IMR-90 (cell line): Measurements from ENCODE around the gene DYRK3. TPM values are rescaled to one million over a fixed set of nuclear protein-coding genes. Genes with fewer than 3 reads are reported as not detected.

Experiments used
- ATAC-seq: fragments of 200-7000 bp; cut with Tn5 transposase; 2 replicates; pipeline ENCODE4 v1.9.1; 2020; ENCODE audit warnings: low read depth, mild to moderate bottlenecking, moderate library complexity
- BruUV-seq: library from RNA; stranded (reverse); fragments of 400-500 nt; replicated peaks from 2 replicates; lab custom pipeline; 2021; lab: Mats Ljungman, UMichigan
- CTCF ChIA-PET: fragments of 300-600 bp; formaldehyde crosslinking; extraction: SDS; loops from one replicate; lab custom pipeline; 2021; ENCODE audit warnings: antibody characterized with exemption; lab: Yijun Ruan, JAX
- POLR2A ChIA-PET: fragments of 300-600 bp; sonication (Branson Sonifier 250); formaldehyde crosslinking; loops from one replicate; lab custom pipeline; 2022; ENCODE audit warnings: antibody characterized with exemption; ENCODE audit not compliant: unreplicated experiment; lab: Charles Lee
- DNase-seq: peaks from one replicate; pipeline ENCODE4 v3.0.0; 2013
- H2AFZ ChIP-seq: replicated peaks from 2 replicates; pipeline ENCODE3; 2013; ENCODE audit warnings: low read length, mild to moderate bottlenecking; ENCODE audit not compliant: poor library complexity
- H2AK5ac ChIP-seq: 2 replicates; pipeline ENCODE4 v1.6.1; 2013; ENCODE audit warnings: low read depth, low read length, inconsistent platforms
- H2AK9ac ChIP-seq: replicated peaks from 2 replicates; pipeline ENCODE3; 2013; ENCODE audit warnings: mild to moderate bottlenecking, low read depth, low read length, moderate library complexity; ENCODE audit not compliant: poor library complexity
- H2BK120ac ChIP-seq: 2 replicates; pipeline ENCODE4 v1.6.1; 2013; ENCODE audit warnings: low read depth, low read length, inconsistent platforms
- H2BK15ac ChIP-seq: 3 replicates; pipeline ENCODE4 v1.6.1; 2013; ENCODE audit warnings: low read depth, low read length, inconsistent platforms
- H2BK20ac ChIP-seq: 2 replicates; pipeline ENCODE4 v1.6.1; 2013; ENCODE audit warnings: low read depth, mild to moderate bottlenecking, inconsistent platforms, low read length, moderate library complexity
- H2BK5ac ChIP-seq: 2 replicates; pipeline ENCODE4 v1.6.1; 2013; ENCODE audit warnings: mild to moderate bottlenecking, low read depth, low read length, inconsistent platforms; ENCODE audit not compliant: poor library complexity, severe bottlenecking
- H3K14ac ChIP-seq: replicated peaks from 2 replicates; pipeline ENCODE4 v1.6.1; 2013; ENCODE audit warnings: low read depth, low read length, inconsistent platforms
- H3K18ac ChIP-seq: 2 replicates; pipeline ENCODE4 v1.6.1; 2013; ENCODE audit warnings: low read depth, low read length, control low read depth
- H3K23ac ChIP-seq: 2 replicates; pipeline ENCODE4 v1.6.1; 2013; ENCODE audit warnings: low read depth, low read length, inconsistent platforms
- H3K27ac ChIP-seq: 2 replicates; pipeline ENCODE4 v1.5.1; 2013; ENCODE audit warnings: mild to moderate bottlenecking, control low read depth, low read length; ENCODE audit not compliant: insufficient read depth
- H3K27me3 ChIP-seq: 2 replicates; pipeline ENCODE4 v1.6.1; 2013; ENCODE audit warnings: low read length; ENCODE audit not compliant: control insufficient read depth, insufficient read depth
- H3K36me3 ChIP-seq: 2 replicates; pipeline ENCODE4 v1.6.1; 2013; ENCODE audit warnings: low read length, mixed read lengths; ENCODE audit not compliant: control insufficient read depth, insufficient read depth
- H3K4ac ChIP-seq: 2 replicates; pipeline ENCODE4 v1.6.1; 2013; ENCODE audit warnings: low read depth, low read length, inconsistent platforms
- H3K4me1 ChIP-seq: 2 replicates; pipeline ENCODE4 v1.6.1; 2013; ENCODE audit warnings: low read length, mixed read lengths; ENCODE audit not compliant: control insufficient read depth, insufficient read depth
- H3K4me2 ChIP-seq: 2 replicates; pipeline ENCODE4 v1.6.1; 2013; ENCODE audit warnings: low read depth, mild to moderate bottlenecking, control low read depth, low read length, moderate library complexity
- H3K4me3 ChIP-seq: 2 replicates; pipeline ENCODE4 v1.5.1; 2013; ENCODE audit warnings: low read depth, mild to moderate bottlenecking, control low read depth, low read length, moderate library complexity; ENCODE audit not compliant: insufficient read depth
- H3K56ac ChIP-seq: 2 replicates; pipeline ENCODE4 v1.6.1; 2013; ENCODE audit warnings: low read length, inconsistent platforms; ENCODE audit not compliant: insufficient read depth; ENCODE audit errors: extremely low read depth
- H3K79me1 ChIP-seq, 2 experiments: 2 replicates each; pipeline ENCODE4 v1.6.1; 2013; ENCODE audit warnings: low read length in 2 of 2, inconsistent platforms in 1 of 2, low read depth in 1 of 2
- H3K9ac ChIP-seq: 2 replicates; pipeline ENCODE4 v1.6.1; 2013; ENCODE audit warnings: low read depth, low read length, control low read depth
- H3K9me1 ChIP-seq: 2 replicates; pipeline ENCODE4 v1.6.1; 2013; ENCODE audit warnings: low read length, inconsistent platforms; ENCODE audit not compliant: insufficient read depth
- H3K9me3 ChIP-seq: 2 replicates; pipeline ENCODE4 v1.6.1; 2013; ENCODE audit warnings: low read length; ENCODE audit not compliant: control insufficient read depth, insufficient read depth
- H4K20me1 ChIP-seq: 2 replicates; pipeline ENCODE4 v1.6.1; 2013; ENCODE audit warnings: low read length, inconsistent platforms; ENCODE audit not compliant: insufficient read depth
- H4K5ac ChIP-seq: 2 replicates; pipeline ENCODE4 v1.6.1; 2013; ENCODE audit warnings: mild to moderate bottlenecking, low read depth, low read length, control low read depth
- H4K8ac ChIP-seq, 2 experiments: 2 replicates each; pipeline ENCODE4 v1.6.1; 2013; ENCODE audit warnings: low read depth in 2 of 2, low read length in 2 of 2, control low read depth in 1 of 2, inconsistent platforms in 1 of 2
- H4K91ac ChIP-seq: 2 replicates; pipeline ENCODE4 v1.6.1; 2013; ENCODE audit warnings: low read depth, low read length, inconsistent platforms; ENCODE audit not compliant: insufficient read depth
- BHLHE40 ChIP-seq: fragments of 150-350 bp; IDR thresholded peaks from 2 replicates; pipeline ENCODE4 v1.6.1; 2016; ENCODE audit warnings: mild to moderate bottlenecking, low read depth, low read length
- CHD1 ChIP-seq: IDR thresholded peaks from 2 replicates; pipeline ENCODE4 v1.6.1; 2012; ENCODE audit warnings: low read depth, low read length, improper control_type of control experiment
- ELK1 ChIP-seq: fragments of 150-350 bp; IDR thresholded peaks from 2 replicates; pipeline ENCODE4 v1.6.1; 2016; ENCODE audit warnings: low read depth, mild to moderate bottlenecking, low read length, moderate library complexity, borderline replicate concordance
- FOS ChIP-seq: fragments of 150-350 bp; IDR thresholded peaks from 2 replicates; pipeline ENCODE4 v1.6.1; 2016; ENCODE audit warnings: low read depth, low read length
- MAZ ChIP-seq: IDR thresholded peaks from 2 replicates; pipeline ENCODE4 v1.6.1; 2012; ENCODE audit warnings: low read depth, mild to moderate bottlenecking, low read length, improper control_type of control experiment, moderate library complexity, borderline replicate concordance
- MXI1 ChIP-seq: IDR thresholded peaks from 2 replicates; pipeline ENCODE4 v1.6.1; 2012; ENCODE audit warnings: low read depth, mild to moderate bottlenecking, low read length, moderate library complexity, borderline replicate concordance
- POLR2A ChIP-seq: IDR thresholded peaks from 2 replicates; pipeline ENCODE4 v1.6.1; 2012; ENCODE audit warnings: mild to moderate bottlenecking, low read depth, low read length
- RAD21 ChIP-seq: IDR thresholded peaks from 2 replicates; pipeline ENCODE4 v1.6.1; 2012; ENCODE audit warnings: low read length, improper control_type of control experiment
- RCOR1 ChIP-seq: IDR thresholded peaks from 2 replicates; pipeline ENCODE4 v1.6.1; 2012; ENCODE audit warnings: mild to moderate bottlenecking, low read length, improper control_type of control experiment; ENCODE audit not compliant: insufficient replicate concordance
- RFX5 ChIP-seq: IDR thresholded peaks from 2 replicates; pipeline ENCODE4 v1.8.0; 2012; ENCODE audit warnings: low read depth, mild to moderate bottlenecking, low read length, moderate library complexity
- USF2 ChIP-seq: fragments of 150-350 bp; IDR thresholded peaks from 2 replicates; pipeline ENCODE4 v1.6.1; 2017; ENCODE audit warnings: mild to moderate bottlenecking, antibody characterized with exemption, low read length, low read depth
- WGBS, 2 experiments: methylation state at CpG; one replicate each; pipeline versions ENCODE4 v1.1.5 to v1.1.7; 2013; ENCODE audit warnings: missing lambda C conversion rate in 2 of 2; ENCODE audit not compliant: insufficient read length in 1 of 2; ENCODE audit errors: extremely low coverage in 2 of 2; 5-methylcytosine and 5-hydroxymethylcytosine counted together
- dilution Hi-C: fragments of 300-500 bp; cut with HindIII; formaldehyde crosslinking; loops from one replicate; pipeline ENCODE4 v1.14.3; 2018; ENCODE audit warnings: low sequenced_read_pairs; ENCODE audit not compliant: unreplicated experiment
- in situ Hi-C: fragments of 300-500 bp; cut with MboI; formaldehyde crosslinking; loops from 3 replicates; pipeline ENCODE4 v1.14.3; 2019; ENCODE audit warnings: low sequenced_read_pairs, inconsistent platforms, mixed read lengths
- intact Hi-C: fragments of 100-400 bp; cut with micrococcal nuclease; formaldehyde crosslinking; loops from 2 replicates; pipeline ENCODE4 v1.10.0; 2022
- polyA plus RNA-seq, 3 experiments: library from polyadenylated mRNA; depleted of rRNA; stranded (reverse); fragments of >200 nt; gene quantifications; 2 replicates each; pipeline ENCODE4 v1.2.3, GENCODE V29; 2012; ENCODE audit warnings: low replicate concordance in 1 of 3
- total RNA-seq: library from RNA; depleted of rRNA; stranded (reverse); fragments of >200 nt; gene quantifications from 2 replicates; pipeline ENCODE4 v1.2.3, GENCODE V29; 2012

DYRK3 gene
- total and polyA plus RNA-seq, 2 of the 4 experiments (the other 2 are of a cell fraction): 5.5 to 22.0 TPM

DNA sequence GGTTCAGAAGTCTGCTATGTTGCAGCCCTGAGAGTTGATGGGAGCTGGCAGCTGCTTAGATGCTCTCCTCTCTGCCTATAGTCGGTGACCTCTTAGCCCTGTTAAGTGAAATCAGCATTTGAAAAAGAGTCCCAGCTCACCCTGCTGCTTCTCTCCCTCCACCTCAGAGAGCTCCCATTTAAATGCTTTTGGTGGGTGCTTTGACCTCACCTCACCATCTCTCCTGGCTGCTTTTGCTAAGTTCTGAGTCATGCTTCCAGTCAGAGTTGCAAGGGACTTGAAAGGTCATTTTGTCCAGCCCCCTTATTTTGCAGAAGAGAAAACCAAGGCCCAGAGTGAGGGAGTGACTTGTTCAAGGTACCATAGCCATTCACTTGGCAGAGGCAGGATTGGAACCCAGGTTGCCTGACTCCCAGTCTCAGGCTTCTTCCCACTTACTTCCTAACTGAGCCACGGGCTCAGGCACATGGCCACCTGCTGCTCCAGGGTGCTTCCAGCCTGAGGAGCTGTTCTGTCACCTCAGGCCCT, 52.6 kb downstream of the DYRK3 start:
- Histone ChIP-seq H3K14ac (peak overlapping the region; percentile 12), H2BK120ac (no peak overlapping the region), H3K9me3 (no peaks in the 10 kb centered on the region), H4K91ac (no peak overlapping the region), H2AK5ac (no peak overlapping the region), H3K4ac (no peak overlapping the region), H3K18ac (no peak overlapping the region), H2BK15ac (no peak overlapping the region), H3K9me1 (peaks cover 47% of the 10 kb centered on the region), H3K56ac (no peak overlapping the region), H4K8ac (no peak overlapping the region), H4K5ac (no peak overlapping the region), H3K4me2 (peak overlapping the region; percentile 83; the same call in 1 of the 2 replicates), H2AK9ac (no peak overlapping the region), H3K36me3 (no peaks in the 10 kb centered on the region), H3K9ac (no peak overlapping the region), H3K4me1 (peaks cover 45% of the 10 kb centered on the region), H3K79me1 (peaks cover 9 to 68% of the 10 kb centered on the region in 2 experiments; a peak in 3 of 4 replicates), H2AFZ (no peak overlapping the region), H3K23ac (0 out of 2 replicates have a peak overlapping the region, but pooled peaks have one; percentile 3), H2BK20ac (no peak overlapping the region), H4K20me1 (peaks cover 74% of the 10 kb centered on the region), H3K27ac (no peak overlapping the region), H3K4me3 (no peak overlapping the region), H3K27me3 (no peaks in the 10 kb centered on the region), H2BK5ac (no peak overlapping the region)
- no TSS peak for BruUV-seq
- dilution Hi-C loops (no loop called here), in situ Hi-C loops (no loop called here), intact Hi-C loops (loop anchor here (2.0 to 5.0 kb wide), 2 partner anchors 17 to 34 kb away; no protein-coding TSS in a partner anchor)
- ATAC-seq: no peak
- TF ChIP-seq FOS: 0 out of 2 replicates have a peak, but pooled peaks have one; percentile 6
- no peak for TF ChIP-seq USF2
- TF ChIP-seq POLR2A: no peak
- no peak for TF ChIP-seq RFX5
- no peak for TF ChIP-seq MAZ
- no peak; the same call in 1 of the 2 replicates for TF ChIP-seq MXI1
- no peak for TF ChIP-seq BHLHE40
- peak; percentile 28; the same call in 1 of the 2 replicates for TF ChIP-seq RAD21
- no peak for TF ChIP-seq ELK1
- no peak for TF ChIP-seq RCOR1
- TF ChIP-seq CHD1: 0 out of 2 replicates have a peak, but pooled peaks have one; percentile 25
- no CpG with 5 or more reads among the region's 2 CpGs for WGBS, 2 experiments
- ChIA-PET POLR2A (no interaction called here), CTCF (interaction anchor here (1.0 to 1.6 kb wide), 3 partner anchors 23 to 79 kb away, joined by 3 read pairs; no protein-coding TSS in a partner anchor)
- DNase-seq: peak; percentile 67
